HG03521 (cell line): ENCODE data around the gene SH3GL1.

ENCODE experiments used
- ATAC-seq: cut with Tn5 transposase; IDR thresholded peaks from one replicate; pipeline ENCODE4 v1.9.1; 2021; ENCODE audit warnings: mild to moderate bottlenecking, moderate library complexity; ENCODE audit not compliant: unreplicated experiment

Gene SH3GL1

GRCh38 chr19:4432918-4433506, 32.7 kb upstream of the SH3GL1 start:
- ATAC-seq = no peak

- no peak for ATAC-seq
Observed at GRCh38 chr19:4431808-4432674, 31.7 kb upstream of the SH3GL1 start.

DNA sequence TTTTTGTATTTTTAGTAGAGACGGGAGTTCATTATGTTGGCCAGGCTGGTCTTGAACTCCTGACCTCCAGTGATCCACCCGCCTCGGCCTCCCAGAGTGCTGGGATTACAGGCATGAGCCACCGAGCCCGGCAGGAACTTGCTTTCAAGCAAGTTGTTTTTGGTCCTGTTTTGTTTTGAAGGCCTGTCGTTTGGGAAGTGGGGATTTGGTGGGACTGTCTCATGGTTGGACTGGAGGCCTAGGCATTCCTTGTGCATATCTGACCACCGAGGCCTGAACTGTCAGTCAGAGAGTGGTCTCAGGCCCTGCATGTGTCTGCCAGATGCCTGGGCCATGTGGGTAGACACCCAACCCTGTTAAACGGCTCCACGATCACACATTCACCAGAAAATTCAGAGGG, 30.9 kb upstream of the SH3GL1 start:
- no peak for ATAC-seq

DNA sequence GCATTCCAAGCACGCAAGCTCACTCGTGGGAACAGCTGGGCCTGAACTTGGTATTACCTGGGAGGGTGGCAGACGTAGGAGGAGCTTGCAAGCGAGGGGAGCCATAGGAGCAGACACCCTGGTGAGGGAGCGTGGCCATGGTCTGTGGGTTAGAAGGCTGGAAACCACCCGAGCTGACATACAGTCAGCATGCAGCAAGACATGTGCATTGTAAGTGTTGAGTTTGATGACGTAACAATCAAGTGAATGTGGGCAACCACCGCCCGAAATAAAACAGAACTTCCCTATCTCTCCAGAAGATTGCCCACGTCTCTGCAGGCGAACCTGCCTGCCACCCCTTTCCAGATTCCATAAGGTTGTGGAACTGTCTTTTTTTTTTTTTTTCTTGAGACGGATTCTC, 30.4 kb upstream of the SH3GL1 start:
- ATAC-seq = no peak

DNA sequence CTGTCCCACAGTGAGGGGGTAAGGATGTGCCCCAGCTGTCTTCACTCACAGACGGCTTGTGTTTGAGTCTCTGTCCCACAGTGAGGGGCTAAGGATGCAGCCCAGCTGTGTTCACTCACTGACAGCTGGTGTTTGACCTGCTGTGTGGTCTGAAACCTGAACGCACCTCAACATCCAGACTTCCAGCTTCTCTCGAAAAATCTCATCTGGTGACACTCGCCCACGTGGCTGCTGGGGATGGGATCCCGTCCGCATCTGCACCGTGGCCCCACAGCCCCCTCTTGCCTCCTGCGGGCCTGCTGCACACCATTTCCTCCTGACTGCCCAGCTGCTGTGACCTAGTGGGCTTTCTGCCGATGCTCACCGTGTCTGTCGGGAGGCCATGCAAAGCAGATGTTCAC, 29.4 kb upstream of the SH3GL1 start:
- ATAC-seq = no peak

- no peak for ATAC-seq
Observed at GRCh38 chr19:4429256-4429655, 28.9 kb upstream of the SH3GL1 start.

DNA sequence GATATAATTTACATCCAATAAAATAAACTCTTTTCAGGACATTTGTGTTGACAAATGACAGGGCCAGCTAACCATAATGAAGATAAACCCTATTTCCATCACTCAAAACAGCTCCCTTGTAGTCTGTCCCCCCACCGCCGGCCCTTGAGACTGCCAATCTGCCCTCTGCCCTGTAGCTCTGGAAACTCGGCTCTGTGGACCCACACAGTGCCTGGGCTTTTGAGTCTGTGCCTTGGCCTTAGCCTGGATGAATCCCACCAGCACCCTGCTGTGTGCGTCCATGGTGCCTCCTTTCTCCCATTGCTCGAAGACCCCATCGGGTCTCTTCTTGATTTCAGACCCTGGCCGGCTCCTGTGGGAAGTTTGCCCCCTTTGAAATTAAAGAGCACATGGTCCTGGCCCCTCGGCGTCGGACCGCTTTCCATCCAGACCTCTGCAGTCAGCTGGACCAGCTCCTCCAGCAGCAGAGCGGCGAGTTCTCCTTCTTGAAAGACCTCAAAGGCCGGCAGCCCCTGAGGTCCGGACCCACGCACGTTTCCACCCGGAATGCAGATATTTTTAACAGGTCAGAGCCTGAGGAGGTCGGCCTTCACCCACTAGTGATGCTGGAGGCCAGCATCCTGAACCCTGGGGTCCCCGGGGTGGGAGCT, 28.1 kb upstream of the SH3GL1 start:
- ATAC-seq = no peak

- no peak for ATAC-seq
Observed at GRCh38 chr19:4425537-4425936, 25.2 kb upstream of the SH3GL1 start.

- ATAC-seq = no peak
Observed at GRCh38 chr19:4423416-4424126, 23.2 kb upstream of the SH3GL1 start.

- no peak for ATAC-seq
Observed at GRCh38 chr19:4416268-4416667, 15.9 kb upstream of the SH3GL1 start.

- no peak for ATAC-seq
Observed at GRCh38 chr19:4415352-4415751, 15.0 kb upstream of the SH3GL1 start.

DNA sequence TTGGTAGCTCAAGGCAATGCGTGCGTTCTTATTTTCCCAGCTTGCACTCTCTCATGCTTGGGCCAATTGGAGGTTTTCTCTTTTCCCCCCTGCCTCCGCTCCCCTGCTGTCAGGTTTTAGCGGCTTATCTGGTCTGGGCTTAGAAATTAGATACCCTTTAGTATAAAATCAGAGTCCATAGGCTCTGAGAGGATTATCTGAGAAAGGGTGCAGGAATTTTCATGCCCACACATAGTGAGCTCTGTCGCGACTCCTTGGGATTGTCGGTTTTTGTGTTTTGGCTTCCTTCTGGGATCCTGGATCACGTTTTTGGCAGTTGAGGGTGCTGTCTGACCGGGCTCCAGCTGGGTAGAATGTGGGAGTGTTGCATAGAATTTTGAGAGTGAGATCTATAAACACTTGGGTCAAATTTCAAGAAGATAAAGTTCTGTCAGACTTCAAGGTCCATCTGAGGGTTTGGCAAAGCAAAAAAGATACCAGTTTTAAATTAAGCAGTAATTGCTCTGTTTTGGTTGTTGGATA, 14.5 kb upstream of the SH3GL1 start:
- no peak for ATAC-seq

GRCh38 chr19:4414144-4414799, 13.9 kb upstream of the SH3GL1 start:
- no peak for ATAC-seq

- ATAC-seq = no peak
Observed at GRCh38 chr19:4413588-4413987, 13.2 kb upstream of the SH3GL1 start.

GRCh38 chr19:4409123-4409933, 9.0 kb upstream of the SH3GL1 start:
- no peak for ATAC-seq

GRCh38 chr19:4406626-4407025, 6.3 kb upstream of the SH3GL1 start:
- ATAC-seq = no peak

- ATAC-seq = no peak
Observed at GRCh38 chr19:4405977-4406376, 5.6 kb upstream of the SH3GL1 start.

DNA sequence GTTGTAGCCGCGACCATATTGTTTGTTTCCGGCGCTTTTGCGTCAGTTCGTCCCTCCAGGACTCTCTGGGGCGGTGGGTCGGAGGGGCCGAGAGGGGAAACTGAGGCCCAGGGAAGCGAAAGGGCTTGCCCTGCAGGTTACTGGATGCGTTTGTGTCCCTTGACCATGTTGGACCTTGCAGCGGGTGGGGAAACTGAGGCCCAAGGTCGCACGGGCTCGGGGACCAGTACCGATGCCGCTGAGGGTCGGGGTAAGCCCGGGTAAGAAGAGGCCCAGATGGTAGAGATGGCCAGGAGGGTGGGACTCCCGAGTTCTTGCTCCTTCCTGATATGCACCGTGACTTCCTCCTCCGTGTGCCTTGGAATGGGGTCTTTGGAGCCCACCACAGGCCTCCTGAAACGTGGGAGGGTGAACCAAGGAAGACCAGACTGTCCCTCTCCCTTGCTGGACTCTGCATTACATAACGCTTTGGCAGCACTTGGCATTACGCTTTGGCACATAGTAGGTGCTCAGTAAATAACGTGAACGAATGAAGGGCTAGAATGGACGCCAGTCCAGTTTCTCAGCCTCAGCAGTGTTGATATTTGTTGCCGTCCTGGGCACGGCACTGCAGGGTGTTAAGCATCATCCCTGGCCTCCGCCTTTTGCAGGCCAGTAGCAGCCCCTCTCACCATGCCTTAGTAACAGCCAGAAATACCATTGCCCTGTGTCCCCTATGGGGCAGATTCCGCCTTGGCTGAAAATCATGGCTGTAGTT, 2.8 kb upstream of the SH3GL1 start:
- ATAC-seq = no peak
